HG03432 (cell line): ENCODE results near the gene TM7SF2.

Source experiments
- ATAC-seq: cut with Tn5 transposase; IDR thresholded peaks from one replicate; pipeline ENCODE4 v1.9.1; 2021; ENCODE audit warnings: mild to moderate bottlenecking, moderate library complexity; ENCODE audit not compliant: unreplicated experiment

TM7SF2 gene

DNA sequence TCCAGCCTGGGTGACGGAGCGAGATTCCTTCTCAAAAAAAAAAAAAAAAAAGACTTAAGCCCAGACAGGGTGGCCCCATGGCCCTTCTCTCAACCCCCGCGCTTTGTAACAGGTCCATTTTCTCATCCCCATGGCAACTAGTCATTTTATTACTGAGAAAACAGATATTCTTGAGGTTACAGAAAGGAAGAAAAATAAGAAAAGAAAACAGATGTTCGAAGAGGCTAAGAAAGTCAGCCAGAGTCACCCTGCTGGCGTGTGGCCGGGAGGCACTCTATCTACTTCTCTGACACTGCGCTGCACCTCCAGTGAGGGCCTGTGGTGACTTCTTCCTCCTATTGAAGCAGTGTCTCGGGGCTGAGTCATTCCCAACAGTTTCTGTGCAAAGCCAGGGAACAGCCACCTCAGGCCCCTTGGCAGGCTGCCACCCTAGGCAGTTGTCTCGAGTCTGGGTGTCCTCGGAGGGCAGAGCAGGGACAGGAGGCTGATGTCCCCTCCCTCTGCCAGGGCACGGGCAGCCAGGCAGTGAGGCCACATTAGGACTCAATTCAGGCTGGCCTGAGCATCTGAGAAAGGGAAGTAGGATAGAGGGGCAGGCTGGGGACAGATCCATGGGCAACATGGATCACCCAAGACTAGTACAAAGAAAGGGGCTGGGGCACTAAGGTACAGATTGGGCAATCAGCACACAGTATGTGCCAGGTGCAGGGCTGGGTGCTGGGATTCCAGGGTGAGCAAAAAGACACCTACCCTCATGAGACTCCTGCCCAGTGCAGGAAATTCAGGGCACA, 39.0 kb downstream of the TM7SF2 start:
- ATAC-seq: peak; percentile 69

- ATAC-seq: no peak
Measured at GRCh38 chr11:65151331-65151899, 39.7 kb downstream of the TM7SF2 start.

DNA sequence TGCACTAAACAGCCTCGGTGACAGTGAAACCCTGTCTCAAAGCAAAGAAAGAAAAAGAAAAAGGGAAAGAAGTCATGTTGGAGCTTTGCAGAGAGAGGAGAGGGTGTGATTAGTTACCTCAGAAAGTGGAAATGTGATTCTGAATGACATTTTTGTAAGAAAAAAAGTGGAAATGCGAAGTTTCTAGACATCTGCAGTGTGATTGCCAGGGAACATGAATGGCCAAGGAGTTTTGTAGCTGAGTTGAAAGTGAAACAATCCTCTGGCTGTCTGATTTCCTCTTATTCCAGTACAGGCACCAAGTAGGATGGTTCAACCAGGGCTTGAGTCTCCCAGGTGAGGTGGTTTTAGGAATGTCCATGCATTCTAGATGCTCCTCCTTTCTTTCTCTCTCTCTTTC, 40.5 kb downstream of the TM7SF2 start:
- no peak for ATAC-seq

GRCh38 chr11:65156256-65156655, 44.6 kb downstream of the TM7SF2 start:
- no peak for ATAC-seq

DNA sequence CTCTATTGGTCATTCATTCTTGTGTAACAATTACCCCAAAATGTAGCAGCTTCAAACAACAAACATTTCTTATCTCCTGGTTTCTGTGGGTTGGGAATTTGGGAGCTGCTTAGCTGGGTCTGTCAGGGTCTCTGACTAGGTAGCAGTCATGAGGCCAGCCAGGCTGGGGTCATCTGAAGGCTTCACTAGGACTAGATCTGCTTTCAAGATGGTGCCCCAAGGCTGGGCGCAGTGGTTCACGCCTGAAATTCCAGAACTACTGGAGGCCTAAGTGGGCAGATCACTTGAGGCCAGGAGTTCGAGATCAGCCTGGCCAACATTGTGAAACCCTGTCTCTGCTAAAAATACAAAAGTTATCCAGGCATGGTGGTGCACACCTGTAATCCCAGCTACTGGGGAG, 45.3 kb downstream of the TM7SF2 start:
- no peak for ATAC-seq

DNA sequence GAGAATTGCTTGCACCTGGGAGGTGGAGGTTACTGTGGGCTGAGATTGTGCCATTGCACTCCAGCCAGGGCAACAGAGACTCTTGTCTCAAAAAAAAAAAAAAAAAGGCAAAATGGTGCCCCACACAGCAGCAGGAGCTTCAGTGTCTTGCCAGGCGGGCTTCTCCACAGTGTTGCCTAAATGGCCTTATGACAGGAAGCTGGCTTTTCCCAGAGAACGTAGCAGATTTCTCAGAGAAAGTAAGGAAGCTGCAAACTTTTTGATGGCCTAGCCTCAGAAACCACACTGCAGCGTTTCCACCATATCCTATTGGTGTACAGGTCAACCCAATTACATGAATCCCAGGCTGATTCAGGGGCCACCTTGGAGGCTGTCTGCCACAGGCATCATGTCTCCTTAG, 45.7 kb downstream of the TM7SF2 start:
- no peak for ATAC-seq

DNA sequence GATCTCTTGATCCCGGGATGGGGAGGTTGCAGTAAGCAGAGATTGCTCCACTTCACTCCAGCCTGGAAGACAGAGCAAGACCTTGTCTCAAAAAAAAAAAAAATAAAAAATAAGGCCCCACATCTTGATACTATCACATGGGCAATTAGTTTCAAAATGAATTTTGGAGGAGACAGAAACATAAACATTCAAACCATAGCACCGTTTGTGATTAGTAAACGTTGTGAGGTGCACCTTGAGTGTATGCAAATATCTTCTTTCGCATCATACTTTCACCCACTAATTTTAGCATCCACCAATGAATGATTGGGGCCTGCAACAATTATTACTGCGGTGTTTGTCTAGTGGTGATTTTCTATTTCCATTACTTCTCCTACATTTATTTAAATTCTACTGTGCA, 47.3 kb downstream of the TM7SF2 start:
- no peak for ATAC-seq

- no peak for ATAC-seq
Measured at GRCh38 chr11:65160643-65161042, 49.0 kb downstream of the TM7SF2 start.

- no peak for ATAC-seq
Measured at GRCh38 chr11:65163684-65164083, 52.0 kb downstream of the TM7SF2 start.
